PC-3 (cell line): ENCODE data around the gene PKNOX2. TPM values are rescaled to one million over a fixed set of nuclear protein-coding genes. Genes with fewer than 3 reads are reported as not detected.

Experiments used
- ATAC-seq: fragments of 200-7000 bp; cut with Tn5 transposase; 2 replicates; pipeline ENCODE4 v1.9.1; 2020; ENCODE audit warnings: mild to moderate bottlenecking, moderate library complexity
- BruUV-seq: library from RNA; stranded (reverse); fragments of 400-500 nt; replicated peaks from 2 replicates; lab custom pipeline; 2021; lab: Mats Ljungman, UMichigan
- CTCF ChIA-PET: fragments of 300-600 bp; sonication (Branson Sonifier 250); formaldehyde crosslinking; loops from one replicate; lab custom pipeline; 2022; ENCODE audit warnings: antibody characterized with exemption; lab: Charles Lee
- POLR2A ChIA-PET: fragments of 300-600 bp; sonication (Branson Sonifier 250); formaldehyde crosslinking; loops from one replicate; lab custom pipeline; 2022; ENCODE audit warnings: antibody characterized with exemption; ENCODE audit not compliant: unreplicated experiment; lab: Charles Lee
- DNase-seq: peaks from one replicate; pipeline ENCODE4 v3.0.0-alpha.2; 2015
- H2AFZ ChIP-seq: fragments of 300-600 bp; sonication (generic); 2 replicates; pipeline ENCODE4 v1.6.0; 2016; ENCODE audit warnings: antibody characterized with exemption, low read length
- H3F3A ChIP-seq: fragments of 300-600 bp; sonication (generic); one replicate; pipeline ENCODE4 v1.6.0; 2017; ENCODE audit warnings: antibody characterized with exemption, low read length, control low read depth, mild to moderate bottlenecking; ENCODE audit not compliant: unreplicated experiment
- H3K27ac ChIP-seq: fragments of 300-600 bp; sonication (generic); 2 replicates; pipeline ENCODE4 v1.5.1; 2016; ENCODE audit warnings: mild to moderate bottlenecking, low read length
- H3K27me3 ChIP-seq: fragments of 300-600 bp; sonication (generic); 2 replicates; pipeline ENCODE4 v1.6.1; 2016; ENCODE audit warnings: low read length, mixed read lengths
- H3K36me3 ChIP-seq: fragments of 300-600 bp; sonication (generic); 2 replicates; pipeline ENCODE4 v1.6.1; 2016; ENCODE audit warnings: low read depth, mixed run types, low read length, mixed read lengths
- H3K4me1 ChIP-seq: fragments of 300-600 bp; sonication (generic); 2 replicates; pipeline ENCODE4 v1.5.1; 2016; ENCODE audit warnings: low read length; ENCODE audit not compliant: insufficient read depth
- H3K4me2 ChIP-seq: fragments of 300-600 bp; sonication (generic); 2 replicates; pipeline ENCODE4 v1.6.0; 2016; ENCODE audit warnings: low read length
- H3K4me3 ChIP-seq: fragments of 300-600 bp; sonication (generic); 2 replicates; pipeline ENCODE4 v1.5.1; 2016; ENCODE audit warnings: mild to moderate bottlenecking, low read length, mixed read lengths
- H3K79me2 ChIP-seq: fragments of 300-600 bp; sonication (generic); 2 replicates; pipeline ENCODE4 v1.6.1; 2017; ENCODE audit warnings: low read length, mixed read lengths
- H3K9ac ChIP-seq: fragments of 300-600 bp; sonication (generic); 2 replicates; pipeline ENCODE4 v1.6.0; 2016; ENCODE audit warnings: mild to moderate bottlenecking, low read length
- H3K9me2 ChIP-seq: fragments of 300-600 bp; sonication (generic); replicated peaks from 2 replicates; pipeline ENCODE4 v1.6.1; 2016; ENCODE audit warnings: mixed run types, low read length, mixed read lengths
- H3K9me3 ChIP-seq: fragments of 300-600 bp; sonication (generic); 2 replicates; pipeline ENCODE4 v1.6.1; 2016; ENCODE audit warnings: low read length, mixed read lengths
- H4K20me1 ChIP-seq: fragments of 300-600 bp; sonication (generic); 2 replicates; pipeline ENCODE4 v1.6.1; 2016; ENCODE audit warnings: low read length, mixed read lengths
- CTCF ChIP-seq: fragments of 300-600 bp; sonication (generic); conservative IDR thresholded peaks from 2 replicates; pipeline ENCODE4 v1.5.1; 2017; ENCODE audit warnings: antibody characterized with exemption, low read depth, mild to moderate bottlenecking, low read length
- EZH2 ChIP-seq: fragments of 300-600 bp; sonication (generic); IDR thresholded peaks from one replicate; pipeline ENCODE4 v1.6.1; 2017; ENCODE audit warnings: antibody characterized with exemption, mild to moderate bottlenecking, low read length; ENCODE audit not compliant: unreplicated experiment
- EZH2phosphoT487 ChIP-seq: fragments of 300-600 bp; sonication (generic); IDR thresholded peaks from 2 replicates; pipeline ENCODE4 v1.6.1; 2018; ENCODE audit warnings: mild to moderate bottlenecking, antibody characterized with exemption, low read length, borderline replicate concordance
- intact Hi-C: fragments of 100-400 bp; cut with micrococcal nuclease; formaldehyde crosslinking; loops from 2 replicates; pipeline ENCODE4 v1.9.0; 2023
- total RNA-seq: library from RNA; depleted of rRNA; stranded (reverse); fragments of >200 nt; gene quantifications from 2 replicates; pipeline ENCODE4 v1.2.3, GENCODE V29; 2014

Gene PKNOX2
- total RNA-seq, 1 experiment from 2014 or later: not detected

- Histone ChIP-seq H3K9me2 (no peaks in the 10 kb centered on the region), H2AFZ (no peak overlapping the region), H3K79me2 (no peaks in the 10 kb centered on the region), H3K36me3 (no peaks in the 10 kb centered on the region), H3K4me1 (no peaks in the 10 kb centered on the region), H4K20me1 (no peaks in the 10 kb centered on the region), H3K4me2 (no peak overlapping the region), H3F3A (no peaks in the 10 kb centered on the region), H3K27me3 (peaks cover 97% of the 10 kb centered on the region), H3K4me3 (no peak overlapping the region), H3K9ac (no peak overlapping the region), H3K9me3 (no peaks in the 10 kb centered on the region), H3K27ac (no peak overlapping the region)
- no TSS peak for BruUV-seq
- POLR2A ChIA-PET: no interaction called here
- TF ChIP-seq EZH2 (no peak), CTCF (no peak), EZH2phosphoT487 (no peak)
- intact Hi-C loops: no loop called here
- ATAC-seq (no peak), DNase-seq (no peak)
- CTCF ChIA-PET: no interaction called here
Observed at GRCh38 chr11:125326126-125326525, 161.6 kb downstream of the PKNOX2 start.

GRCh38 chr11:125327518-125328224 lies 163.1 kb downstream of the PKNOX2 start:
- BruUV-seq: no TSS peak

More at GRCh38 chr11:125327518-125328224, 163.1 kb downstream of the PKNOX2 start:
- no peak overlapping the region for H3K27ac ChIP-seq
- peaks cover 98% of the 10 kb centered on the region for H3K27me3 ChIP-seq
- ChIA-PET CTCF (no interaction called here), POLR2A (no interaction called here)
- DNase-seq: no peak
- no peak overlapping the region for H3K4me3 ChIP-seq
- H3K4me1 ChIP-seq: no peaks in the 10 kb centered on the region
- no peak overlapping the region for H3K9ac ChIP-seq
- no peaks in the 10 kb centered on the region for H3F3A ChIP-seq
- TF ChIP-seq EZH2phosphoT487 (no peak), CTCF (no peak), EZH2 (no peak)
- intact Hi-C loops: no loop called here
- H3K36me3 ChIP-seq: no peaks in the 10 kb centered on the region
- no peaks in the 10 kb centered on the region for H3K79me2 ChIP-seq
- no peak for ATAC-seq
- no peak overlapping the region for H3K4me2 ChIP-seq
- H3K9me3 ChIP-seq: no peaks in the 10 kb centered on the region
- H3K9me2 ChIP-seq: no peaks in the 10 kb centered on the region
- H2AFZ ChIP-seq: no peak overlapping the region
- H4K20me1 ChIP-seq: no peaks in the 10 kb centered on the region
